C4-2B (cell line): ENCODE results near the gene CLEC16A.

Experiments used
- CTCF ChIP-seq: fragments of 450-650 bp; conservative IDR thresholded peaks from 2 replicates; pipeline ENCODE4 v1.5.1; 2017; ENCODE audit warnings: mild to moderate bottlenecking
- ZFX ChIP-seq: fragments of 450-650 bp; IDR thresholded peaks from 2 replicates; pipeline ENCODE4 v1.6.1; 2017

DNA sequence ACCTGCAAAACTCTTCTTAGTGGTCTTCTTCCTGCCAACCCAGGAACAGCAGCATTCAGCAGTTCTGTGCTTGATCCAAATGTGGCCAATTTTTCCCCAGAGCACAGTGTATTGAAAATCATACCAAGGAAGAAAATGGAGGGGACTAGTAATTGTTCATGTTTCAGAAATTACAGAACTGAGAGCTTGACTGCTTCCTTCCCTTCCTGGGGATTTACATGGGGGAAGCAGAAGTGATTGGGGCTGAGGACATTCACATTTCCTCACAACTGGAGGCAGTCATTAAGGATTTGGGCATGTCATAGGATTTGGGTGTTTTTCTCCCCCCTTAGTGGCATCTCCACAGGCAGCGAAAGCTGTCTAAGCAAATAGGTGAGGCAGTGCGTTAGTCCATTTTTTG lies 47.6 kb upstream of the CLEC16A start:
- TF ChIP-seq CTCF (no peak), ZFX (no peak)
